GM08714 (cell line): Measurements from ENCODE around the gene SPSB1.

Experiments
- H3K4me3 ChIP-seq: fragments of 200-500 bp; sonication (Bioruptor generic); 2 replicates; pipeline ENCODE4 v1.5.1; 2014; ENCODE audit warnings: mild to moderate bottlenecking, low read length, inconsistent platforms
- ZNF274 ChIP-seq: IDR thresholded peaks from 2 replicates; pipeline ENCODE4 v1.6.1; 2012; ENCODE audit warnings: mild to moderate bottlenecking, low read depth, low read length

SPSB1 gene

DNA sequence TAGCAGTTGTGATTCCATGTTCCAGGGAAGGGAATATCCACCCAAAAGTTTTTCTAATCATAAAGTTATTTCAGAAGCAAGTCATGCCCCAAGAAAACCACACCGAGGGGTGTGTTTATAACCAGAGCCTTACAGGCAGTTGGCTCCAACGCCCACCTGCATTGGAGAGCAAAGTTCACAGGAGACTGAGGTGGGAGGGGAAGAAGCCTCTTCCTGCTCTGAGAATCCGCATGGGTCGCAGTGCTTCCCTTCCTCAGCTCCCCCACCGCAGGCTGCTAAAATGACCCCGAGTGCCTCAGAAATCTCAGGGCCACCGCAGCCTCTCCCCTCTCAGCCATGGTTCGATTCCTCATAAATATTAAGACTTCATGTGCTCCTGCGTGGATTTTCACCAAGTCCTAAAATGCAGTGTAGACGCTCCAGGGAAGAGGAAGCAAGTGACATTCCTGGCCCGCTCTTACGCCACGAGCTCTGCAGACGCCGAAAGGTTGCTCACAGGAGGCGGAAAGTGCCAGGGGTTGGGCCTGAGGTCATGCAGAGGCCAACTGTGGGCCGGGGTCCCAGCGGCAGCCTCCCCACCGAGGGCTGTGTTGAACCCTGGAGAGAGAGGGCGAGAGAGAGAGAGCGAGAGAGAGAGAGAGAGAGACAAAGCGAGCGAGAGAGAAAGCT, 13.4 kb upstream of the SPSB1 start:
- TF ChIP-seq ZNF274 = no peak
- H3K4me3 ChIP-seq = no peak overlapping the region

- TF ChIP-seq ZNF274 = no peak
- H3K4me3 ChIP-seq = no peak overlapping the region
Measured at GRCh38 chr1:9280015-9280860, 12.5 kb upstream of the SPSB1 start.

DNA sequence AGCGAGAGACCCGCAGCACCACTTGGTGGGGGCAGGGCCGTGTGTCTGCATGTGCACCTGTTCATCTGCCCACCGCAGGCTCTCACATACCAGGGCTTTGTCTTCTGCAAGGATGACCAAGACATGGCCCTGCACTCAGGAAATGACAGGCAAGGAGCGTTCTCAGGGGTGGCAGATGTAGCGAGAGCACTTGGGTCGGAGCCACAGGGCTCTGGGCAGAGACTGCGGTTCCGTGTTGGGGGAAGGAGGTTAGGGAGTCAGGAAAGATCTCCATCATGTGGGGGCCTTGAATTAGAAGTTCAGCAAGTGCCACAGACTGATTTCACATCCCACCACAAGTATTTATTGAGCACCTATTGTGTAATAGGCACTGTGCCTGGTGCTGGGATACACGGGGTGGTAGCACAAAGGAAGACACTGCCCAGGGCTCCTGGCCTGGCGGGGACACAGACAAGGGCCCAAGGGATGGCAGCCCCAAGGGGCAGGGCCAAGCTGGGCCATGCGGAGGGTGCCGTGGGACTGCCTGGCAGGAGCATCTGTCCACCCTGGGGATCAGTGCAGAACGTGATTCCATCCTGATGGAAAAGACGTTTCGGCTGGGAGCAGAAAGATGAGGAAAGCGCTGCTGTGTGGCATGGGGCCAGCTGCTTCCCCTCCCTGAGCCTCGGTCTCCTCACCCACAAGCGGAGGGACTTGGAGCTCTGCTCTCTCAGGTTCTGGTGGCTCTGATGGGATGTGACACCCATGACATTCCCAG, 11.4 kb upstream of the SPSB1 start:
- no peak for TF ChIP-seq ZNF274
- no peak overlapping the region for H3K4me3 ChIP-seq

DNA sequence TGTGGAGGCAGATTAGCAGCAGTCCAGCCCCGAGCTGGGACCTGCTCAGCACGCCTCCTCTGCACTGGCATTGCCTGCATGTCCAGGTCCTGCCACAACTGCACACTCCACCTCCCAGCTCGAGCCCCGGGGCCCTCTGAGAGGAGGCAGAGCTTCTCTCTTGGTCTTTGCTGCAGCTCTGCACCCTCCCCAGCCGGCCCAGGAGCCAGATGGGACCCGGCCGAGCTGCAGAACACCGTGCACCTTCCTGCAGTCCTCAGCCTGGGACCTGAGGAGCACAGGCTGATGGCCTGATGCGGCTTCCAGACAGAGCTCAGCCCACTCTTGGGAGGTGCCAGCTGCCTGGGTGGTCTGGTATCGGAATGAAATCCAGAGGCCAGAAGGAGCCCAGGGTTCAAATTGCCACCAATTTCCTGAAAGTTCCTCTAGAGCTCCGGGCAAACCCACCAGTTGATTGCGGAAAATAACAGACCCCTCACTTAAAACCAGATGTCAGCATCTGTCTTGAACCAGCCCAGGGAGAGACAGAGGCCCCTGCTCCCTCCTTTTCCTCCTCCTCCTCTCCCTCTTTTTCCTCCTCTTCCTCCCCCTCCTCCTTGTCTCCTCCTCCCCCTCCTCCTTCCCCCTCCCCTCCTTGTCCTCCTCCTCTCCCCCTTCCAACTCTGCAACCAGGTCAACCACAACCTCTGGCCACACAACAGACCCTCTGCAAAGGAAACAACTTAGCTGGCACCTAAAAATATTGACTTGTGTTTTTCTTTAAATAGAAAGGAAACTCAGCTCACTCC, 10.6 kb upstream of the SPSB1 start:
- no peak overlapping the region for H3K4me3 ChIP-seq
- TF ChIP-seq ZNF274 = no peak

GRCh38 chr1:9282696-9282955, 10.1 kb upstream of the SPSB1 start:
- no peak overlapping the region for H3K4me3 ChIP-seq
- no peak for TF ChIP-seq ZNF274

- H3K4me3 ChIP-seq = no peak overlapping the region
- TF ChIP-seq ZNF274 = no peak
Measured at GRCh38 chr1:9284061-9284460, 8.6 kb upstream of the SPSB1 start.

DNA sequence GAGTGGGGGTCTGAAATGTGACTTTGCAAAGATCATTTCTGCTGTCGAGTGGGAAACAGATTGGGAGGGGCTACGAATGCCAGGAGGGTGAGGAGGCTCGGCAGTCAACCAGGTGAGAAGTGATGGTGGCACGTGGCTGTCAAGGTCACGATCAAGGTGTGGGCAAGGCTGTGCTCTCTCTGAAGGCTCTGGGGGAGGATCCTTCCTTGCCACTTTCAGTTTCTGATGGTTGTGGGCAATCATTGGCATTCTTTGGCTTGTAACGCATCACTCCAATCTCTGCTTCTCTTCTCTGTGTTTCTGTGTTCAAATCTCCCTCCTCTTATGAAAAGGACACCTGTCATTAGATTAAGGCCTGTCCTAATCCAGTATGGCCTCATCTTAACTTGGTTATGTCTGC, 6.1 kb upstream of the SPSB1 start:
- no peak overlapping the region for H3K4me3 ChIP-seq
- TF ChIP-seq ZNF274 = no peak

DNA sequence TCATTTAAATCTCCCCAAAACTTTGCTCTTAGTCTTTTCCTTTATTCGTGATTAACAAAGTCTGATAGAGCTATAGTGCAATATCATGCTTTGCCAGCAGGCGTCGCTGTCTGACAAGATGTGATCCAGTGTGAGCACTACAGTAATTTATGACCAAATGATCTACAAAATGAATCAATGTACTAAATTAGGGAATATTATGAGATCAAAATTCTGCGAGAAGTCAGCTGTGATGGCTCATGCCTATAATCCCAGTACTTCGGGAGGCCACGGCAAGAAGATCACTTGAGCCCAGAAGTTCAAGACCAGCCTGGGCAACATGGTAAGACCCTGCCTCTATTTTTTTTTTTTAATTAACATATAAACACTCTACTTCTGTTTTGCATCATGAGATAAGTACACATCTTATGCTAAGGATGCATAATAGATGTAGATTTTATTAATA, 3.6 kb upstream of the SPSB1 start:
- H3K4me3 ChIP-seq = no peak overlapping the region
- no peak for TF ChIP-seq ZNF274

DNA sequence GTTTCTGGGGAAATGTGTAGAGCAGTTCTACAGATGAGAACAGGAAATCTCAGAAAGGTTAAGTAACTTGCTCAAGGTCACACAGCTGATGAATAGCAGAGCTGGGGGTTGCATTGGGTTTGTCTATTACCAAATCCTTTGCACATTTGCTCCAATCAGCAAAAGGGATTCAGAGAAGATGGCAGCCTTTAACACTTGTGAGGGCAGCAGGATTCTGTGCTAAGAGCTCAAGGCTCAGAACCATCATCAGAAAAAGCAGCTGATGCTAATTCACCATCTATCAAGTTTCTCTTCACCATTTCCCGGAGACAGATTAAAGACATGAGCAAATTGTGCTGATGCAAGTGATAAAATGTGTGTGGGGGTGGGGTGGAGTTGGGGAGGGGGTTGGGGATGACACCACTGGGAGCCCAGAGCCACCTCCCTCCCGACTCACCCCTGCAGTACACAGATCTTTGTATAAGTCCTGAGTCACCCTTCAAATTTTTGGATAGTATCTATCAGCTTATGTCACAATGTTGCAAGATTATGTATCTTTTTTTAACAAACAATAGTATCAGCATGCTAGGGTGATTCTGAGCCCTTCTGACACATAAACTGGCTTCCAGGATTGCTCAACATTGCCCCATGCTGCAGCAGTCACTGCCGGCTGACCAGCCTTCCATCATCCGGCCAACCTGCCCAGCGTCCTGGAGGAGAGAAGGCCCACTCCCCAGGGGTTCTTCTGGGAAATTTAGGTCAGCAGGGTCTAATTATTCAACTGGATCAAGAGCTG, 2.8 kb upstream of the SPSB1 start:
- H3K4me3 ChIP-seq = no peak overlapping the region
- TF ChIP-seq ZNF274 = no peak

DNA sequence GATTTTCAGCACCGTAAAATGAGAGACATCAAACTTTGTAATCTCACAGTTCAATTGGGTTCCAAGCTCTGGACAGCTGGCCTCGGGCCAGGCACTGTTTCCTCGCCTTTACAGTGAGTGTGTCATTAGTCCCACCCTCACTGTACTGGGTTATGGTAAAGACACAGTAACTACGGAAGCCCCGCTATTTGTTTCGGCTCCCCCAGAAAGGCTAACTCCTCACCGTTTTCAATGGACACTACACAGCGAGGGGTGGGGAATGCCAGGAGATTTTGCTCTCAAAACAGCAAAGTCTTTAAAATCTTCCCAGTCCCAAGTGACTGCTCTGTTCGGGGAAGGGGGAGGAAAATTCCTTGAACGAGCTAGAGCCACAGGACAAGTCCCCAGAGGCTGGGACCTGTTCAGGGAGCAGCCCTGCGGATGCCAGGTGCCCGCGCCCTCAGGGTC, 757 bp upstream of the SPSB1 start:
- H3K4me3 ChIP-seq = no peak overlapping the region
- no peak for TF ChIP-seq ZNF274

GRCh38 chr1:9293241-9293532, 493 bp downstream of the SPSB1 start:
- peak overlapping the region; percentile 69 for H3K4me3 ChIP-seq
- TF ChIP-seq ZNF274 = no peak

GRCh38 chr1:9293533-9294404, 1.1 kb downstream of the SPSB1 start:
- peak overlapping the region; percentile 69 for H3K4me3 ChIP-seq
- TF ChIP-seq ZNF274 = no peak

- TF ChIP-seq ZNF274 = no peak
- peak overlapping the region; percentile 69; the same call in 1 of the 2 replicates for H3K4me3 ChIP-seq
Measured at GRCh38 chr1:9294405-9294773, 1.7 kb downstream of the SPSB1 start.
